ENCODE measurements around the gene RTTN.

Gene RTTN

GRCh38 chr18:70036771-70037347 is 168.6 kb downstream of the RTTN start:
- in situ Hi-C loops (cut with MboI; ENCODE audit: low sequenced_read_pairs) = loop anchor here (25.0 kb wide), 1 partner anchor 100 kb away; the partner anchor contains the start of gene CD226

GRCh38 chr18:70036168-70036567 is 169.3 kb downstream of the RTTN start:
- in situ Hi-C loops (cut with MboI; ENCODE audit: low sequenced_read_pairs) = loop anchor here (25.0 kb wide), 1 partner anchor 99 kb away; the partner anchor contains the start of gene CD226

- in situ Hi-C loops (cut with MboI; ENCODE audit: low sequenced_read_pairs) = loop anchor here (25.0 kb wide), 1 partner anchor 94 kb away; the partner anchor contains the start of gene CD226
These were observed 174.3 kb downstream of the RTTN start for GRCh38 chr18:70031221-70031620.

- in situ Hi-C loops (cut with MboI; ENCODE audit: low sequenced_read_pairs) = loop anchor here (25.0 kb wide), 1 partner anchor 93 kb away; the partner anchor contains the start of gene CD226
These were observed 174.8 kb downstream of the RTTN start for GRCh38 chr18:70030728-70031127.

- in situ Hi-C loops (cut with MboI; ENCODE audit: low sequenced_read_pairs) = loop anchor here (25.0 kb wide), 1 partner anchor 92 kb away; the partner anchor contains the start of gene CD226
These were observed 176.3 kb downstream of the RTTN start for GRCh38 chr18:70029163-70029562.

GRCh38 chr18:70028734-70029133 is 176.8 kb downstream of the RTTN start:
- in situ Hi-C loops (cut with MboI; ENCODE audit: low sequenced_read_pairs) = loop anchor here (25.0 kb wide), 1 partner anchor 91 kb away; the partner anchor contains the start of gene CD226

DNA sequence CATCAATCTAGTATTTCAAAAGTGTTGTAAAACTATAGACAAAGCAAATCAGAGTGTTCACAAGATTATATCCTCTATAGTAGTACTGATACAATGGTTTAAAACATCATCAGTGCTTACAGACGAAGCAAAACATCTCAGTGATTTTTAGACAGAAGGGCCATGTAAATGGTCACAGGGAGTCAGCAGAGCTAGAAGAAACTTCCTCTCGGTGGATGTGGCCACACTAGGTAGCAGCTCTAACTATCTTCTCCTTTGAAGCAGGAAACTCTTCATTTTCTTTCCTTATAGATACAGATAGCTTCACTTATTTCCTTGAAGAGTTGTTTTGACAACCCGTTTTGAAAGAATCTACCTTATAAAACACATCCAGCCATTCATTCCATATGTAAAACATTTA is 177.4 kb downstream of the RTTN start:
- in situ Hi-C loops (cut with MboI; ENCODE audit: low sequenced_read_pairs) = loop anchor here (25.0 kb wide), 1 partner anchor 91 kb away; the partner anchor contains the start of gene CD226

DNA sequence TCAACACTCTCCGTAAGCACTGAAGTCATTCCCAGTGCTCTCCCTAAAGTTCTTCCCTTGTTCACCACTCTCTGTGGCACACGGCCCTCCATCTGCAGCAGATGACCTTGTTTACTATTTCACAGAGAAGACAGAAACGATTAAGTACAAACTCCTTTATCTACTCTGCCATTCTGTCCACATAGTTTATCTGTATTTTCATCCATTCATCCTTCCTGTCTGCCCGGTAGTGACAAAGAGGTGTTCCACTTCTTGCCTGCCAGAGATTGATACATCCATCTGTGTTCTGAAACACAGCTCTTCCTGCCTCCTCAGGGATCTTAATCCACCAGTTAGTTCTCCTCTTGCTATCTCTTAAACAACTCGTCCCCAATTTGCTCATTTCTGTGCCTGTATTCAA is 179.9 kb downstream of the RTTN start:
- in situ Hi-C loops (cut with MboI; ENCODE audit: low sequenced_read_pairs) = loop anchor here (25.0 kb wide), 1 partner anchor 88 kb away; the partner anchor contains the start of gene CD226

- in situ Hi-C loops (cut with MboI; ENCODE audit: low sequenced_read_pairs) = loop anchor here (25.0 kb wide), 1 partner anchor 88 kb away; the partner anchor contains the start of gene CD226
These were observed 180.7 kb downstream of the RTTN start for GRCh38 chr18:70024829-70025228.

DNA sequence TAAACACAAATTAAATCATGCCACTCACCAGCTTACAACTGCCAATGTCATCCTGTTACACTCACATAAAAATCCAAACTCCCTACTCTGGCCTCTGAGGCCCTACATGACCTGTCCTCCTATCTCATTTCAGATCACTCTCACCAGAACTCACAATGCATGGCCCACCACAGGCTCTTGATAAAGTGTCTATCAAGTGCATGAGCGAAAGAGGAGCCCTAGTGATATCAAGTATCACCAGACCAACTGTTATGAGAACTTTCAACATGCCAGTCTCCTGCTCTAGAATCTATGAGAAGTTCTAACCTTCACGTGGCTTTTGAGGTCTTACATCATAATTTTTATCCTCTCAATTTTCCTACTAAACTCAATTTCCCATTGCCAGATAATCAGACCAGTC is 181.4 kb downstream of the RTTN start:
- in situ Hi-C loops (cut with MboI; ENCODE audit: low sequenced_read_pairs) = no loop called here

DNA sequence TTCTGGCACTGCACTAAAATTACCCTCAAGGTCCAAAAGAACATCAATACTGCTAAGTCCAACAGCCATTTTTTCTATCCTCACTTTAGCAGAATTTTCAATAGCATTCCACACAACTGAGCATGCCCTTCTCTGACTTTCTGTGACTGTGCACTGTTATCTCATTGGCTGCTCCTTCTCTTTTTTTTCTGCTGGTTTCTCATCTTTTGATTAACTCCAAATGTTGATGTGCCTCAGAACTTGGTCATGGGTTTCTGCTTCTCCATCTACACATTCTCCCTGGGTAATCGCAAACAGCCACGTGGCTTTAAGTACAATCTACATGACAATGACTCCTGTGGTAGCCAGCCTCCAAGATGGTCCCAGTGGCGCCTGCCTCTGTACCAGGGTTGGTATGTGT is 182.9 kb downstream of the RTTN start:
- in situ Hi-C loops (cut with MboI; ENCODE audit: low sequenced_read_pairs) = no loop called here

- in situ Hi-C loops (cut with MboI; ENCODE audit: low sequenced_read_pairs) = no loop called here
These were observed 184.0 kb downstream of the RTTN start for GRCh38 chr18:70021498-70021897.

DNA sequence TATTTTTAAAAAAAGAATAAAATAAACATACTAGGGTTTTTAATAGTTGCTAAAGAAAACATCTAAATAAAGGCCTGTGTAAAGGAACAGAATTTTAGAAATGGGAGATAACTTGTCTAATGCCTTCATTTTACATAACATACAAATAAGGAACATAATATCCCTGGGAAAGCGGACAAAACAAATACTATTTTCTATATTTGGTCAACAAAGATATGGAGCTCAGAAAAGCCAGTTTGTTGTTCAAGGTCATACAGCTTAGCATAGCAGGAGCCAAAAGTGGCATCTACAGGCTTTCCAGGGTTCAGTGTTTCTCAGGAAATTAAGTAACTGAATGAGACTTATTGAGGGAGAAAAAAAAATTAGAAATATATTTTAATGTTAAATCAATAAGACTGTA is 184.4 kb downstream of the RTTN start:
- in situ Hi-C loops (cut with MboI; ENCODE audit: low sequenced_read_pairs) = no loop called here

DNA sequence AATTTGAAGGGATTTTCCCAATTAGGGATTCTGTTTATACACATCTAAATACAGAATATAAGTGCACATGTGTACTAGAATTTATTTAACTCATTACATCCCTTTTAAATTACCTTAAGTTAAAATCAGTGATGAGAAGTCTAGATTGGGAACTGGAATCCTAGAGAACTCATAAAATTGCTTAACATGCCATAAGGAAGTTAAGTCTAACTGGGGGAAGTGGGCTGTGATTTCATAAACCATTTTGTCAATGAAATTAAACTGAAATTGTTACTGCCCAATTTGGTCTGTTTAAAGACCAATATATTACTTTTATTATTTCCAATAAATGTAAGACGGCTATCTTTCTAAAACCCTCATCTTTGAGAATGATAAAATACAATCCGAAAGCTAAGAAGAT is 185.5 kb downstream of the RTTN start:
- in situ Hi-C loops (cut with MboI; ENCODE audit: low sequenced_read_pairs) = no loop called here

DNA sequence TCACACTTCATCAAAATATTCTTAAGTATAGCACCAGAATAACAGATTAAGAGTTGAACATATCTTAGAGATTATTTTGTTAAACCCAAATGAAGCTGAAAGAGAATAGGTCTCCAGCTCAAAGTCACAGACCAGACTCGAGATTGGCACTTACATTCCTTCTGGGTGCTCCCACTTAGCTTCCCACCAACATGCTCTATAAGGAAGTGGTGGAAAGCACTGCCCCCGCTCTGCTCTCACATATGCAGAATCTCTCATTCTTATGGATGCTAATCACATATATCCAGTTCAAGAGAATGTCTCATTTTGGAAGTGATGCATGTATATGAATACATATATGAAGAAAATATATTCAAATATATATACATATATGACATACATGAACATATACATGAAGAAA is 186.4 kb downstream of the RTTN start:
- in situ Hi-C loops (cut with MboI; ENCODE audit: low sequenced_read_pairs) = no loop called here

DNA sequence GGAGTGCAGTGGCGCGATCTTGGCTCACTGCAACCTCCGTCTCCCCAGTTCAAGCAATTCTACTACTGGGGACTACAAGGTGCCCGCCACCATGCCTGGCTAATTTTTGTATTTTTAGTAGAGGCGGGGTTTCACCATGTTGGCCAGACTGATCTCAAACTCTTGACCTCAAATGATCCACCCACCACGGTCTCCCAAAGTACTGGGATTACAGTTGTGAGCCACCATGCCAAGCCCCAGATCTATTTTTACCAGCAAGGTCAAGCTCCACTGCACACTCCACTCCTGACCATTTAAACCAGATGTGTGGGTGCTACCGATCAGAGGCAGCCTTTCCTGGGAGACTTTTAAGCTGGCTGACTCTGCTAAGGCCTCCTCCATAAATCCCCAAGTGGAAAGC is 190.4 kb downstream of the RTTN start:
- in situ Hi-C loops (cut with MboI; ENCODE audit: low sequenced_read_pairs) = no loop called here

DNA sequence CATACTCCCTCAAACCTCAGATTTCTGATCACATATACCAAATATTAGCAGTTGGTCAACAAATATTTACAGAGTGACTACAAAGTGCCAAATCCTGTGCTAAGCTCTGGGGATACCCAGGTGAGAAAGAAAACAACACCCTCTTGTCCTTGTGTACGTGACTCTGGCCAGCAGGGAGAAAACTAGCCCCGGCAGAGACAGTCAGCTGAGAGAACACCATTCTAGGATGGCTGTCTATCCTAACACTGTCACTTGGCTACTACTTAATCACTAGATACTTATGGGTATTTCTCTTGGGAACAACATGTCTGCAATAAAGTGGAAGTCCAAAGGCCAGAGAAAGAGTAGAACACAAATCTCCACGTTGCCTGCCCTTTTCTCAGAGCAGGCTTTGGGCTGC is 199.9 kb downstream of the RTTN start:
- in situ Hi-C loops (cut with MboI; ENCODE audit: low sequenced_read_pairs) = no loop called here

DNA sequence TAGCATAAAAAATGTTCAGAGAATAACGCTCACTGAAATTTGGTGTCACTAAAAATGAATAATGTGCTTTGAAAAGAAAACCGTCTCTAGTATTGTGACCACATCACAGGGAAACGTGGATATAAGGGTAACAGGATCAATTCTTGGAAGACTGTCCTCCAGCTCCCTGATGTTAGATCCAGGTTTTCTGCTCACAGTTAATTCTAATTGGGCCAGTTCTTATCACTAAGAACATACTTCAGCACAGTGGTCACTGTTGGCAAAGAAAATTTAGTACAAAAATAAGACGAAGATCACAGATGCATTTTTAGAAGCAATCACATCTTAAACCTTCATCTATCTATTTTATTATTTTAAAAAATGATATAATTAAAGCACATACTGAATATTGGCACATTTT is 200.8 kb downstream of the RTTN start:
- in situ Hi-C loops (cut with MboI; ENCODE audit: low sequenced_read_pairs) = no loop called here

DNA sequence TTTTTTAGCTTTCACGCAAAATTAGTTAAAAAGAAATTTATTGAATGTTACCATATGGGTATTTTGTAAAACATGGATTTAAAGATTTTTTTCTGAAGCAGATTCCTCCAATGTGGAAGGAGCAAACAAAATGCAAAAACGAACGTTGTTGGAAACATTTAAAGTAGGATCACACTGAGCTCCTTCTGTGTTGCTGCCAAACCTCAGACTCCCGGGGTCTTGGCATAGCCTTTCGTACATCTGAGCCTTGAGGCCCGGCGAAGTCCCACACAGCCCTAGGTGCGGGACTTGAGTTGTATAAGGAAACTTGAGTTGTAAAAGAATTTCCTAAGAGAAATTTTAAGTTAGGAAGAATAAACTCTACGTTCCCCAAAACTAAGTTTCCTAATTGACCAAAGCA is 205.8 kb downstream of the RTTN start:
- in situ Hi-C loops (cut with MboI; ENCODE audit: low sequenced_read_pairs) = no loop called here

GRCh38 chr18:69998523-69998987 is 206.9 kb downstream of the RTTN start:
- in situ Hi-C loops (cut with MboI; ENCODE audit: low sequenced_read_pairs) = no loop called here

GRCh38 chr18:69996951-69997798 is 208.3 kb downstream of the RTTN start:
- in situ Hi-C loops (cut with MboI; ENCODE audit: low sequenced_read_pairs) = no loop called here

- in situ Hi-C loops (cut with MboI; ENCODE audit: low sequenced_read_pairs) = no loop called here
These were observed 209.1 kb downstream of the RTTN start for GRCh38 chr18:69996417-69996816.
